Heart left ventricle (tissue), 13 donors: ENCODE results near the gene RPRD1B.

ENCODE experiments used
- POLR2A ChIP-seq, 2 donors: fragments of 450-650 bp; IDR thresholded peaks; one replicate each; pipeline ENCODE4 v1.6.1; 2017; ENCODE audit warnings: antibody characterized with exemption in 2 of 2, mild to moderate bottlenecking in 2 of 2, moderate library complexity in 2 of 2
- TF ChIP-seq, protein P1 (sequence below), 12 donors: fragments of 200-600 bp; sonication (generic) in 4 of 12; IDR thresholded peaks; one replicate each; pipeline versions ENCODE4 v1.5.0 to v1.8.0; 2018 to 2022; ENCODE audit warnings: antibody characterized with exemption in 12 of 12, mild to moderate bottlenecking in 5 of 12
- donor health status: ischemic (EF 13 %, LVEDD 7.1; RV severe dilation, severe dysfunction).
- donor health status: DM: no; HTN: yes; CAD: no.
- donor health status: DM: no; HTN: no; CAD: no.
- donor health status: ischemic (EF 25% LVEDD 6.9; RV normal size, moderate dysfunction).
- donor health status: ischemic (EF 25% LVEDD 5.7; RV mildly dilated, moderate dysfunction).
- donor health status: ischemic (EF 35%, LVEDD 5.7; RV mildly dilated, moderate dysfunction).
- donor health status: nonischemic (EF 11% LVEDD 7.7; RV severe dilation, severe dysfunction).
- donor health status: DM: yes; HTN: yes; CAD: no.
- donor health status: PGD.
- donor health status: ischemic (EF 29% LVEDD 5.4; RV normal size, mild dysfunction).
- donor health status: nonischemic (EF 23%, LVEDD 6.1; RV moderate dilation, normal function).

DNA sequence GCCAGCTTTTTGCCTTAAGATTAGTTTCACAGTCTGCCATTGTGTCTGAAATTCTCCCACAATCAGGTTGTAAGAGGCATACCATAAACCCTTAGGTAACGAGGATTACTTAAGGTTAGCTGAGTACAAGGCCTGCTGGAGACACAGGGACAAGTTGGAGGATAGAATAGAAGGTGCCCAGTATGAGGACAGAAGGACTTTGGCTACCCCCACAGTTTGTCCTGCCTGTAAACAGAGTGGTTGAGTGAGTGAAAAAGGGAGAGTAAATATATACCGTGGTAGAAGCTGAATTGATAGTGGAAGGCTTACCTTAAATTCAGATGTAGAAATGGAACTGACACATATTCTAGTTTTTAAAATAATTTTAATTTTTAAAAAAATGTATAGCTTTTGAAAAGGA, 19.3 kb downstream of the RPRD1B start:
- no peak for TF ChIP-seq POLR2A (IDR thresholded peaks at IDR 0.05)
- TF ChIP-seq, protein P1, sequence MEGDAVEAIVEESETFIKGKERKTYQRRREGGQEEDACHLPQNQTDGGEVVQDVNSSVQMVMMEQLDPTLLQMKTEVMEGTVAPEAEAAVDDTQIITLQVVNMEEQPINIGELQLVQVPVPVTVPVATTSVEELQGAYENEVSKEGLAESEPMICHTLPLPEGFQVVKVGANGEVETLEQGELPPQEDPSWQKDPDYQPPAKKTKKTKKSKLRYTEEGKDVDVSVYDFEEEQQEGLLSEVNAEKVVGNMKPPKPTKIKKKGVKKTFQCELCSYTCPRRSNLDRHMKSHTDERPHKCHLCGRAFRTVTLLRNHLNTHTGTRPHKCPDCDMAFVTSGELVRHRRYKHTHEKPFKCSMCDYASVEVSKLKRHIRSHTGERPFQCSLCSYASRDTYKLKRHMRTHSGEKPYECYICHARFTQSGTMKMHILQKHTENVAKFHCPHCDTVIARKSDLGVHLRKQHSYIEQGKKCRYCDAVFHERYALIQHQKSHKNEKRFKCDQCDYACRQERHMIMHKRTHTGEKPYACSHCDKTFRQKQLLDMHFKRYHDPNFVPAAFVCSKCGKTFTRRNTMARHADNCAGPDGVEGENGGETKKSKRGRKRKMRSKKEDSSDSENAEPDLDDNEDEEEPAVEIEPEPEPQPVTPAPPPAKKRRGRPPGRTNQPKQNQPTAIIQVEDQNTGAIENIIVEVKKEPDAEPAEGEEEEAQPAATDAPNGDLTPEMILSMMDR (IDR thresholded peaks at IDR 0.05): no peak
